HCT116 (cell line): ENCODE results near the gene KRT38. TPM values are rescaled to one million over a fixed set of nuclear protein-coding genes. Genes with fewer than 3 reads are reported as not detected.

ENCODE experiments used
- ATAC-seq: fragments of 200-7000 bp; cut with Tn5 transposase; 2 replicates; pipeline ENCODE4 v1.9.1; 2020; ENCODE audit warnings: mild to moderate bottlenecking, moderate library complexity
- BruUV-seq: library from RNA; stranded (reverse); fragments of 400-500 nt; replicated peaks from 2 replicates; lab custom pipeline; 2021; lab: Mats Ljungman, UMichigan
- CTCF ChIA-PET: fragments of 300-600 bp; sonication (Branson Sonifier 250); formaldehyde crosslinking; loops from one replicate; lab custom pipeline; 2021; ENCODE audit warnings: antibody characterized with exemption; lab: Charles Lee
- POLR2A ChIA-PET: fragments of 300-600, 350-600 bp; sonication (Branson Sonifier 250); formaldehyde crosslinking; loops from one replicate; lab custom pipeline; 2021; ENCODE audit warnings: antibody characterized with exemption; lab: Charles Lee
- RAD21 ChIA-PET, 2 experiments: fragments of 300-600 bp; sonication (Branson Sonifier 250); formaldehyde crosslinking; loops; one replicate each; lab custom pipeline; 2023; ENCODE audit warnings: low total read pairs in 2 of 2; ENCODE audit not compliant: uncharacterized antibody in 2 of 2, unreplicated experiment in 2 of 2, low non-redundant PET in 1 of 2; lab: Charles Lee
- DNase-seq: peaks from one replicate; pipeline ENCODE4 v3.0.0-alpha.2; 2010; ENCODE audit warnings: low read depth, low spot score
- H2AFZ ChIP-seq: fragments of 200-600 bp; shearing (Covaris generic), sonication (generic); 2 replicates; pipeline ENCODE4 v1.6.1; 2017; ENCODE audit warnings: low read depth, mixed run types, mixed read lengths, antibody characterized with exemption, low read length; ENCODE audit not compliant: poor library complexity, severe bottlenecking
- H3K27ac ChIP-seq: 2 replicates; pipeline ENCODE4 v1.5.1; 2012; ENCODE audit warnings: low read depth, low read length
- H3K27me3 ChIP-seq: fragments of 200-600 bp; sonication (generic); 2 replicates; pipeline ENCODE4 v1.6.1; 2016; ENCODE audit warnings: mixed run types, low read length, mixed read lengths; ENCODE audit not compliant: insufficient read depth
- H3K36me3 ChIP-seq, 2 experiments: fragments of 200-500 bp in 1 of 2; fragments of 200-600 bp in 1 of 2; sonication (Bioruptor generic) in 1 of 2; sonication (generic) in 1 of 2; 2 replicates each; pipeline versions ENCODE4 v1.5.1 to v1.6.1; 2014 to 2016; ENCODE audit warnings: low read length in 2 of 2, inconsistent platforms in 1 of 2, mixed read lengths in 1 of 2, mixed run types in 1 of 2; ENCODE audit not compliant: insufficient read depth in 2 of 2, control insufficient read depth in 1 of 2
- H3K4me1 ChIP-seq, 2 experiments: fragments of 200-600 bp in 1 of 2; sonication (generic) in 1 of 2; 2 replicates each; pipeline versions ENCODE4 v1.5.1 to v1.6.1; 2012 to 2017; ENCODE audit warnings: low read length in 2 of 2, inconsistent platforms in 1 of 2, mild to moderate bottlenecking in 1 of 2, mixed read lengths in 1 of 2, mixed run types in 1 of 2, moderate library complexity in 1 of 2; ENCODE audit not compliant: insufficient read depth in 2 of 2, control insufficient read depth in 1 of 2
- H3K4me2 ChIP-seq: fragments of 200-600 bp; sonication (generic); 2 replicates; pipeline ENCODE4 v1.6.1; 2017; ENCODE audit warnings: mixed run types, low read length, mixed read lengths
- H3K4me3 ChIP-seq, 2 experiments: fragments of 200-600 bp in 1 of 2; sonication (generic) in 1 of 2; replicated peaks in 1 of 2; 2 replicates each; pipeline ENCODE4 v1.5.1; 2011 to 2016; ENCODE audit warnings: low read length in 2 of 2, control low read depth in 1 of 2, low read depth in 1 of 2, mild to moderate bottlenecking in 1 of 2, mixed read lengths in 1 of 2, mixed run types in 1 of 2
- H3K79me2 ChIP-seq: fragments of 200-600 bp; sonication (generic); 2 replicates; pipeline ENCODE4 v1.6.1; 2017; ENCODE audit warnings: mild to moderate bottlenecking, mixed run types, low read length, moderate library complexity, mixed read lengths; ENCODE audit not compliant: insufficient read depth
- H3K9ac ChIP-seq: fragments of 200-600 bp; sonication (generic); 2 replicates; pipeline ENCODE4 v1.6.1; 2016; ENCODE audit warnings: low read length, mixed read lengths
- H3K9me2 ChIP-seq: fragments of 200-600 bp; sonication (generic), shearing (Covaris generic); 2 replicates; pipeline ENCODE4 v1.6.1; 2017; ENCODE audit warnings: mixed run types, mild to moderate bottlenecking, moderate library complexity; ENCODE audit not compliant: insufficient read depth
- H3K9me3 ChIP-seq, 2 experiments: fragments of 200-500 bp in 1 of 2; fragments of 200-600 bp in 1 of 2; sonication (Bioruptor generic) in 1 of 2; sonication (generic) in 1 of 2; 2 replicates each; pipeline ENCODE4 v1.6.1; 2014 to 2017; ENCODE audit warnings: low read length in 2 of 2, mixed read lengths in 2 of 2, inconsistent platforms in 1 of 2, low read depth in 1 of 2, mild to moderate bottlenecking in 1 of 2, mixed run types in 1 of 2, moderate library complexity in 1 of 2; ENCODE audit not compliant: control insufficient read depth in 1 of 2, insufficient read depth in 1 of 2
- H4K20me1 ChIP-seq: fragments of 200-600 bp; sonication (generic), shearing (Covaris generic); 2 replicates; pipeline ENCODE4 v1.6.1; 2017; ENCODE audit warnings: mixed run types, mild to moderate bottlenecking, moderate library complexity; ENCODE audit not compliant: insufficient read depth
- CEBPB ChIP-seq: IDR thresholded peaks from 2 replicates; pipeline ENCODE4 v1.6.1; 2012; ENCODE audit warnings: low read depth
- EGR1 ChIP-seq: IDR thresholded peaks from 2 replicates; pipeline ENCODE4 v1.6.1; 2012; ENCODE audit warnings: low read depth
- ELF1 ChIP-seq: IDR thresholded peaks from 2 replicates; pipeline ENCODE4 v1.6.1; 2012; ENCODE audit warnings: low read depth, borderline replicate concordance
- EZH2 ChIP-seq: fragments of 200-600 bp; sonication (generic); IDR thresholded peaks from 2 replicates; pipeline ENCODE4 v1.6.1; 2017; ENCODE audit warnings: antibody characterized with exemption, mixed run types
- FOSL1 ChIP-seq: IDR thresholded peaks from 2 replicates; pipeline ENCODE4 v1.6.1; 2012; ENCODE audit warnings: low read depth
- POLR2AphosphoS5 ChIP-seq: IDR thresholded peaks from 2 replicates; pipeline ENCODE4 v1.6.1; 2011; ENCODE audit warnings: mild to moderate bottlenecking, low read depth, low read length, moderate library complexity
- SRF ChIP-seq: IDR thresholded peaks from 2 replicates; pipeline ENCODE4 v1.6.1; 2012; ENCODE audit warnings: low read depth
- ZNF274 ChIP-seq: fragments of 200-500 bp; sonication (Bioruptor generic); IDR thresholded peaks from 2 replicates; pipeline ENCODE4 v1.6.1; 2014; ENCODE audit warnings: mild to moderate bottlenecking, low read depth, low read length, inconsistent platforms
- intact Hi-C: fragments of 100-400 bp; cut with micrococcal nuclease; formaldehyde crosslinking; loops from 2 replicates; pipeline ENCODE4 v1.10.0; 2022
- total RNA-seq: library from RNA; stranded (reverse); gene quantifications from one replicate; pipeline ENCODE4 v1.2.1, GENCODE V29; 2021; ENCODE audit not compliant: unreplicated experiment
- TF ChIP-seq, protein P1 (sequence below): IDR thresholded peaks from 2 replicates; pipeline ENCODE4 v1.6.1; 2012
- TF ChIP-seq, protein P2 (sequence below): IDR thresholded peaks from 2 replicates; pipeline ENCODE4 v1.6.1; 2012
- TF ChIP-seq, protein P3 (sequence below): IDR thresholded peaks from 2 replicates; pipeline ENCODE4 v1.6.1; 2012; ENCODE audit warnings: low read depth

KRT38 gene
- total RNA-seq, 1 experiment from 2014 or later, result not detected

DNA sequence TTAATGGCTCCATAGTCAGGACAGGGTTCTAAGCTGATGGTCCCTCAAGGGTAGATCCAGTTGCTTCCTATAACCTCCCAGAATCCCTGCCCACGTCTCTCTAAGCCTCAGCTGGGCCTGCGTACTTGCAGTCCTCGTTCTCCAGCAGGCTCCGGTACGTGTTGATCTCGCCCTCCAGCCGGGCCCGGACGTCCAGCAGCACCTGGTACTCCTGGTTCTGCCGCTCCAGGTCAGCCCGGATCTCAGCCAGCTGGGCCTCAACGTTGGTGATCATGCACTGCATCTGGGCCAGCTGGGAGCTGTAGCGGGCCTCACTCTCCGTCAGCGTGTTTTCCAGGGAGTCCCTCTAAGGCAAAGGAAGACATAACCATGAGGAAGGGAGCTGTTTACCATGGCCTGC, 21.9 kb upstream of the KRT38 start:
- H3K79me2 ChIP-seq, result no peaks in the 10 kb centered on the region
- no TSS peak for BruUV-seq
- H2AFZ ChIP-seq, result no peak overlapping the region
- ATAC-seq, result no peak
- H3K9me3 ChIP-seq, result peaks cover 0 to under 1% of the 10 kb centered on the region in 2 experiments; a peak in 1 of 4 replicates
- no peak for DNase-seq
- no peak overlapping the region for H3K27ac ChIP-seq
- no peaks in the 10 kb centered on the region for H3K9me2 ChIP-seq
- H3K4me3 ChIP-seq, result no peak overlapping the region
- POLR2A ChIA-PET, result no interaction called here
- no peaks in the 10 kb centered on the region for H4K20me1 ChIP-seq
- intact Hi-C loops, result no loop called here
- no peaks in the 10 kb centered on the region for H3K27me3 ChIP-seq
- CTCF ChIA-PET, result no interaction called here
- TF ChIP-seq EGR1 (no peak), FOSL1 (no peak), ZNF274 (no peak), ELF1 (no peak), CEBPB (no peak), EZH2 (no peak), POLR2AphosphoS5 (no peak), SRF (no peak)
- TF ChIP-seq, protein P1, sequence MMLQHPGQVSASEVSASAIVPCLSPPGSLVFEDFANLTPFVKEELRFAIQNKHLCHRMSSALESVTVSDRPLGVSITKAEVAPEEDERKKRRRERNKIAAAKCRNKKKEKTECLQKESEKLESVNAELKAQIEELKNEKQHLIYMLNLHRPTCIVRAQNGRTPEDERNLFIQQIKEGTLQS, result no peak
- TF ChIP-seq, protein P2, sequence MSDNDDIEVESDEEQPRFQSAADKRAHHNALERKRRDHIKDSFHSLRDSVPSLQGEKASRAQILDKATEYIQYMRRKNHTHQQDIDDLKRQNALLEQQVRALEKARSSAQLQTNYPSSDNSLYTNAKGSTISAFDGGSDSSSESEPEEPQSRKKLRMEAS, result no peak
- TF ChIP-seq, protein P3, sequence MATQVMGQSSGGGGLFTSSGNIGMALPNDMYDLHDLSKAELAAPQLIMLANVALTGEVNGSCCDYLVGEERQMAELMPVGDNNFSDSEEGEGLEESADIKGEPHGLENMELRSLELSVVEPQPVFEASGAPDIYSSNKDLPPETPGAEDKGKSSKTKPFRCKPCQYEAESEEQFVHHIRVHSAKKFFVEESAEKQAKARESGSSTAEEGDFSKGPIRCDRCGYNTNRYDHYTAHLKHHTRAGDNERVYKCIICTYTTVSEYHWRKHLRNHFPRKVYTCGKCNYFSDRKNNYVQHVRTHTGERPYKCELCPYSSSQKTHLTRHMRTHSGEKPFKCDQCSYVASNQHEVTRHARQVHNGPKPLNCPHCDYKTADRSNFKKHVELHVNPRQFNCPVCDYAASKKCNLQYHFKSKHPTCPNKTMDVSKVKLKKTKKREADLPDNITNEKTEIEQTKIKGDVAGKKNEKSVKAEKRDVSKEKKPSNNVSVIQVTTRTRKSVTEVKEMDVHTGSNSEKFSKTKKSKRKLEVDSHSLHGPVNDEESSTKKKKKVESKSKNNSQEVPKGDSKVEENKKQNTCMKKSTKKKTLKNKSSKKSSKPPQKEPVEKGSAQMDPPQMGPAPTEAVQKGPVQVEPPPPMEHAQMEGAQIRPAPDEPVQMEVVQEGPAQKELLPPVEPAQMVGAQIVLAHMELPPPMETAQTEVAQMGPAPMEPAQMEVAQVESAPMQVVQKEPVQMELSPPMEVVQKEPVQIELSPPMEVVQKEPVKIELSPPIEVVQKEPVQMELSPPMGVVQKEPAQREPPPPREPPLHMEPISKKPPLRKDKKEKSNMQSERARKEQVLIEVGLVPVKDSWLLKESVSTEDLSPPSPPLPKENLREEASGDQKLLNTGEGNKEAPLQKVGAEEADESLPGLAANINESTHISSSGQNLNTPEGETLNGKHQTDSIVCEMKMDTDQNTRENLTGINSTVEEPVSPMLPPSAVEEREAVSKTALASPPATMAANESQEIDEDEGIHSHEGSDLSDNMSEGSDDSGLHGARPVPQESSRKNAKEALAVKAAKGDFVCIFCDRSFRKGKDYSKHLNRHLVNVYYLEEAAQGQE, result no peak
- no peak overlapping the region for H3K4me2 ChIP-seq
- H3K4me1 ChIP-seq, result peaks cover 15 to 26% of the 10 kb centered on the region in 2 experiments
- H3K36me3 ChIP-seq, result no peaks in the 10 kb centered on the region
- H3K9ac ChIP-seq, result no peak overlapping the region
- RAD21 ChIA-PET, result no interaction called here
